Stomach (tissue), 4 donors: ENCODE data around the gene CHMP1A.
"Not testable (repeated sequence)": the region's sequence is repeated elsewhere in the genome, so short reads cannot be mapped to it uniquely, and the experiment has no call there.

Source experiments
- POLR2A ChIP-seq, 4 donors: fragments of 450-650 bp; IDR thresholded peaks; one replicate each; pipeline ENCODE4 v1.6.1; 2016; ENCODE audit warnings: antibody characterized with exemption in 4 of 4, control low read depth in 2 of 4, mild to moderate bottlenecking in 1 of 4, moderate library complexity in 1 of 4
- POLR2AphosphoS5 ChIP-seq, 3 donors: sonication (generic); formaldehyde crosslinking; IDR thresholded peaks; one replicate each; pipeline ENCODE4 v1.6.1; 2016; ENCODE audit warnings: antibody characterized with exemption in 3 of 3
- TF ChIP-seq, protein P1 (sequence below), 7 experiments: fragments of 450-650 bp in 4 of 7; fragments of 200-600 bp in 3 of 7; sonication (generic) in 3 of 7; IDR thresholded peaks; one replicate each; pipeline ENCODE4 v1.5.1; 2016 to 2019; ENCODE audit warnings: antibody characterized with exemption in 7 of 7, control low read depth in 2 of 7, mild to moderate bottlenecking in 1 of 7

- TF ChIP-seq POLR2A, POLR2AphosphoS5 (IDR thresholded peaks at IDR 0.05): not testable (repeated sequence)
- TF ChIP-seq, protein P1, sequence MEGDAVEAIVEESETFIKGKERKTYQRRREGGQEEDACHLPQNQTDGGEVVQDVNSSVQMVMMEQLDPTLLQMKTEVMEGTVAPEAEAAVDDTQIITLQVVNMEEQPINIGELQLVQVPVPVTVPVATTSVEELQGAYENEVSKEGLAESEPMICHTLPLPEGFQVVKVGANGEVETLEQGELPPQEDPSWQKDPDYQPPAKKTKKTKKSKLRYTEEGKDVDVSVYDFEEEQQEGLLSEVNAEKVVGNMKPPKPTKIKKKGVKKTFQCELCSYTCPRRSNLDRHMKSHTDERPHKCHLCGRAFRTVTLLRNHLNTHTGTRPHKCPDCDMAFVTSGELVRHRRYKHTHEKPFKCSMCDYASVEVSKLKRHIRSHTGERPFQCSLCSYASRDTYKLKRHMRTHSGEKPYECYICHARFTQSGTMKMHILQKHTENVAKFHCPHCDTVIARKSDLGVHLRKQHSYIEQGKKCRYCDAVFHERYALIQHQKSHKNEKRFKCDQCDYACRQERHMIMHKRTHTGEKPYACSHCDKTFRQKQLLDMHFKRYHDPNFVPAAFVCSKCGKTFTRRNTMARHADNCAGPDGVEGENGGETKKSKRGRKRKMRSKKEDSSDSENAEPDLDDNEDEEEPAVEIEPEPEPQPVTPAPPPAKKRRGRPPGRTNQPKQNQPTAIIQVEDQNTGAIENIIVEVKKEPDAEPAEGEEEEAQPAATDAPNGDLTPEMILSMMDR (IDR thresholded peaks at IDR 0.05): not testable (repeated sequence)
These were observed 32.1 kb upstream of the CHMP1A start for GRCh38 chr16:89689621-89690020.
